ENCODE results near the gene SH3GL1. TPM values are rescaled to one million over a fixed set of nuclear protein-coding genes. Genes with fewer than 3 reads are reported as not detected.
"Not testable (repeated sequence)": the region's sequence is repeated elsewhere in the genome, so short reads cannot be mapped to it uniquely, and the experiment has no call there.

SH3GL1 gene
- total RNA-seq, 1 donor from 2014 or later: 50.6 TPM

GRCh38 chr19:4343370-4344307, 56.7 kb downstream of the SH3GL1 start, which contains the start of gene MPND:
Gene MPND (plus strand): TSS chr19:4343562. CDS start chr19:4343594, 32 bp downstream.
- peak; percentile 47 to 86 for DNase-seq (ENCODE audit: low read depth in 2 of 2)

GRCh38 chr19:4342615-4343369, 57.6 kb downstream of the SH3GL1 start:
- DNase-seq (ENCODE audit: low read depth in 2 of 2): peak; percentile 100

- no peak for DNase-seq (ENCODE audit: low read depth in 2 of 2)
Measured at GRCh38 chr19:4342314-4342614, 58.1 kb downstream of the SH3GL1 start.

GRCh38 chr19:4338441-4339355, 61.6 kb downstream of the SH3GL1 start, which contains the start of gene STAP2:
Gene STAP2 (minus strand): TSS chr19:4338827. CDS start chr19:4338753, 74 bp downstream.
- DNase-seq (ENCODE audit: low read depth in 2 of 2): peak; percentile 25 to 61

GRCh38 chr19:4337906-4338440, 62.4 kb downstream of the SH3GL1 start:
- peak; percentile 46 to 51 for DNase-seq (ENCODE audit: low read depth in 2 of 2)

GRCh38 chr19:4334929-4335570, 65.3 kb downstream of the SH3GL1 start:
- no peak for DNase-seq (ENCODE audit: low read depth in 2 of 2)

GRCh38 chr19:4329858-4330257, 70.5 kb downstream of the SH3GL1 start:
- DNase-seq (ENCODE audit: low read depth in 2 of 2): no peak

GRCh38 chr19:4328991-4329681, 71.2 kb downstream of the SH3GL1 start:
- DNase-seq (ENCODE audit: low read depth in 2 of 2): not testable (repeated sequence)

GRCh38 chr19:4328243-4328990, 71.9 kb downstream of the SH3GL1 start:
- peak; percentile 30 to 82 for DNase-seq (ENCODE audit: low read depth in 2 of 2)

- no peak for DNase-seq (ENCODE audit: low read depth in 2 of 2)
Measured at GRCh38 chr19:4327877-4328242, 72.5 kb downstream of the SH3GL1 start.

- peak in 1 of 2 donors; percentile 19 for DNase-seq (ENCODE audit: low read depth in 2 of 2)
Measured at GRCh38 chr19:4327252-4327876, 73.0 kb downstream of the SH3GL1 start.

GRCh38 chr19:4326837-4327251, 73.5 kb downstream of the SH3GL1 start:
- no peak for DNase-seq (ENCODE audit: low read depth in 2 of 2)

GRCh38 chr19:4326215-4326836, 74.0 kb downstream of the SH3GL1 start:
- no peak for DNase-seq (ENCODE audit: low read depth in 2 of 2)

- DNase-seq (ENCODE audit: low read depth in 2 of 2): no peak
Measured at GRCh38 chr19:4324228-4324627, 76.1 kb downstream of the SH3GL1 start.

GRCh38 chr19:4323692-4324091, 76.7 kb downstream of the SH3GL1 start:
- no peak for DNase-seq (ENCODE audit: low read depth in 2 of 2)

GRCh38 chr19:4322942-4323665, 77.2 kb downstream of the SH3GL1 start:
- no peak for DNase-seq (ENCODE audit: low read depth in 2 of 2)

- DNase-seq (ENCODE audit: low read depth in 2 of 2): no peak
Measured at GRCh38 chr19:4320419-4320818, 79.9 kb downstream of the SH3GL1 start.
